Measurements from ENCODE around the gene PLP1. TPM values are rescaled to one million over a fixed set of nuclear protein-coding genes. Genes with fewer than 3 reads are reported as not detected.

PLP1 gene
- polyA plus RNA-seq, 2 of the 4 experiments (the other 2 are of a cell fraction): not detected

DNA sequence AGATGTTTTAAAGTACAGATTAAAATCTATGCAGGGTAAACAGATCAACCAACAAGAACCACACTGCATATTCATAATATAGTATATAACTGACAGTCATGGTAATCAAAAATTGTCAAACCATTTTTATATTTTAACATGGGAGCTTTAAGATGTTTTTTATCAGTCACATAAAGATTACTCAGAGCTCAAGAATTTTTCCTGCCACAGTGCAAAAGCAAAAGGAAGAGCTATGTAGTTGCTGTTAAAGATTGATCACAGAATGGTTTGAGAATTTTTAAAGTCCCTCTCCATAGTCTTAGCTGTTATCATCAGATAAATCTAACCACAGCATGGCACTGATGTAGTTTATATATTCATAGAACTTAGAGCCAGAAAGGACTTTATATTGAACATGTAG, 47.0 kb downstream of the PLP1 start:
- FAIRE-seq (no peak), DNase-seq (ENCODE audit: low read depth in 1 of 2, low spot score in 1 of 2) (no peak), ATAC-seq (no peak)
- TF ChIP-seq ZNF302 (CRISPR knock-in tag; IDR thresholded peaks at IDR 0.05): no peak
- no peak for TF ChIP-seq JUNB (IDR thresholded peaks at IDR 0.05)
- TF ChIP-seq GATA3 (IDR thresholded peaks at IDR 0.05; ENCODE audit: borderline replicate concordance): no peak
- no peak for TF ChIP-seq JUN (IDR thresholded peaks at IDR 0.05)
- no peak for TF ChIP-seq RAD21 (conservative IDR thresholded peaks at IDR 0.05 in 1 of 2, IDR thresholded peaks at IDR 0.05 in 1 of 2)
- TF ChIP-seq, protein P1, sequence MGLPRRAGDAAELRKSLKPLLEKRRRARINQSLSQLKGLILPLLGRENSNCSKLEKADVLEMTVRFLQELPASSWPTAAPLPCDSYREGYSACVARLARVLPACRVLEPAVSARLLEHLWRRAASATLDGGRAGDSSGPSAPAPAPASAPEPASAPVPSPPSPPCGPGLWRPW (IDR thresholded peaks at IDR 0.05): no peak
- no peak for TF ChIP-seq POLR2A (IDR thresholded peaks at IDR 0.05; ENCODE audit: low read length)
- TF ChIP-seq CTCF (IDR thresholded peaks at IDR 0.05): no peak
- Histone ChIP-seq H3K4me1 (0 out of 3 replicates have a peak, but pooled peaks cover 5% of the 10 kb centered on the region), H3K4me2 (no peak overlapping the region), H3K9me3 (no peaks in the 10 kb centered on the region), H3K4me3 (no peak overlapping the region), H3K27ac (no peak overlapping the region)
- POLR2A ChIA-PET: no interaction called here
- CTCF ChIA-PET: no interaction called here

DNA sequence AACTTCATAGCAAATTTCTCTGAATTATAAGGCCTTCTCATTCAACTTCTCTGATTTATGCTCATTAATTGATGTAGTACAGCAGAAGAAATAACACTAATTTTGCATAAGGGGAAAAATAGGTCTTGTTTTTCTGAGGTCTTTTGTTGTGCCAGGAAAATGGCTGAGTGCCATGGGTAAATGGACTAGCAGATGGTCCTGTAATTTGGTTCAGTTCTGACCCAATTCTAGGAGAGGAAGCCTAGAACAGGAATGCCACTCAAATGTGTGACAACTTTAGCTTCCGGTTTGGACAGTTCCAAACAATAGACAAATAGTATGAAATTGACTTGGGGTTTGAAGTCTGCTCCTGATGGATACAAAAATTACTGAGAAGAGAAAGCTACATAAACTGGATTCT, 49.2 kb downstream of the PLP1 start:
- ATAC-seq (no peak), FAIRE-seq (peak; percentile 32), DNase-seq (ENCODE audit: low read depth in 1 of 2, low spot score in 1 of 2) (no peak)
- ChIA-PET POLR2A (no interaction called here), CTCF (no interaction called here)
- H3K27ac ChIP-seq: no peak overlapping the region
- H3K4me2 ChIP-seq: no peak overlapping the region
- H3K9me3 ChIP-seq: no peaks in the 10 kb centered on the region
- H3K4me3 ChIP-seq: no peak overlapping the region
- 81% methylated on average over 1 of the region's 1 CpG for WGBS (ENCODE audit: missing lambda C conversion rate)
- H3K4me1 ChIP-seq: no peaks in the 10 kb centered on the region
- TF ChIP-seq CBX8 (IDR thresholded peaks at IDR 0.05) (no peak), USF2 (IDR thresholded peaks at IDR 0.05) (no peak), KDM5A (IDR thresholded peaks at IDR 0.05) (no peak), HMGXB4 (CRISPR knock-in tag; IDR thresholded peaks at IDR 0.05; ENCODE audit: borderline replicate concordance) (no peak), MYC (IDR thresholded peaks at IDR 0.05; ENCODE audit: borderline replicate concordance, low read length) (no peak), ZNF302 (CRISPR knock-in tag; IDR thresholded peaks at IDR 0.05) (no peak), RAD21 (conservative IDR thresholded peaks at IDR 0.05 in 1 of 2, IDR thresholded peaks at IDR 0.05 in 1 of 2) (no peak), CBX2 (IDR thresholded peaks at IDR 0.05; ENCODE audit: borderline replicate concordance, low read depth) (no peak), NR3C1 (IDR thresholded peaks at IDR 0.05) (no peak), TP53 (CRISPR knock-in tag; IDR thresholded peaks at IDR 0.05) (no peak), GATA3 (IDR thresholded peaks at IDR 0.05; ENCODE audit: borderline replicate concordance) (no peak), ZSCAN20 (CRISPR knock-in tag; IDR thresholded peaks at IDR 0.05) (no peak), RNF2 (IDR thresholded peaks at IDR 0.05; ENCODE audit: borderline replicate concordance, low read depth) (no peak), EHMT2 (IDR thresholded peaks at IDR 0.05; ENCODE audit: low read depth) (no peak)

- ATAC-seq (no peak), FAIRE-seq (no peak), DNase-seq (ENCODE audit: low read depth in 1 of 2, low spot score in 1 of 2) (no peak)
- WGBS (ENCODE audit: missing lambda C conversion rate): 59% methylated on average over 2 of the region's 2 CpGs
- TF ChIP-seq JUN (IDR thresholded peaks at IDR 0.05): no peak
- no peak for TF ChIP-seq JUNB (IDR thresholded peaks at IDR 0.05)
- TF ChIP-seq SMC3 (IDR thresholded peaks at IDR 0.05): no peak
- TF ChIP-seq ZSCAN20 (CRISPR knock-in tag; IDR thresholded peaks at IDR 0.05): no peak
- TF ChIP-seq EHMT2 (IDR thresholded peaks at IDR 0.05; ENCODE audit: low read depth): no peak
- TF ChIP-seq RNF2 (IDR thresholded peaks at IDR 0.05; ENCODE audit: borderline replicate concordance, low read depth): no peak
- TF ChIP-seq NPAS2 (CRISPR knock-in tag; IDR thresholded peaks at IDR 0.05; ENCODE audit: borderline replicate concordance): no peak
- TF ChIP-seq, protein P2, sequence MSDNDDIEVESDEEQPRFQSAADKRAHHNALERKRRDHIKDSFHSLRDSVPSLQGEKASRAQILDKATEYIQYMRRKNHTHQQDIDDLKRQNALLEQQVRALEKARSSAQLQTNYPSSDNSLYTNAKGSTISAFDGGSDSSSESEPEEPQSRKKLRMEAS (IDR thresholded peaks at IDR 0.05): no peak
- TF ChIP-seq KDM5A (IDR thresholded peaks at IDR 0.05): no peak
- TF ChIP-seq EP300 (IDR thresholded peaks at IDR 0.05): no peak
- TF ChIP-seq FOSL2 (IDR thresholded peaks at IDR 0.05): no peak
- no peak for TF ChIP-seq FOSL2 (CRISPR knock-in tag; IDR thresholded peaks at IDR 0.05)
- no peak for TF ChIP-seq ZFP36 (IDR thresholded peaks at IDR 0.05; ENCODE audit: borderline replicate concordance, partially characterized antibody)
- no peak for TF ChIP-seq HOXB5 (CRISPR knock-in tag; IDR thresholded peaks at IDR 0.05)
- no peak for TF ChIP-seq ELK1 (IDR thresholded peaks at IDR 0.05; ENCODE audit: low read depth, low read length)
- no peak for TF ChIP-seq ESRRA (IDR thresholded peaks at IDR 0.05; ENCODE audit: borderline replicate concordance, low read length)
- TF ChIP-seq EHF (CRISPR knock-in tag; IDR thresholded peaks at IDR 0.05): no peak
- TF ChIP-seq RAD21 (conservative IDR thresholded peaks at IDR 0.05 in 1 of 2, IDR thresholded peaks at IDR 0.05 in 1 of 2): no peak
- no peak for TF ChIP-seq HOXA7 (CRISPR knock-in tag; IDR thresholded peaks at IDR 0.05)
- no peak overlapping the region for H3K4me3 ChIP-seq
- no peaks in the 10 kb centered on the region for H3K9me3 ChIP-seq
- H3K4me2 ChIP-seq: no peak overlapping the region
- H3K27ac ChIP-seq: no peak overlapping the region
- ChIA-PET CTCF (interaction anchor here (1.4 to 2.6 kb wide), 2 partner anchors 10 to 16 kb away, joined by 4 to 13 read pairs; no protein-coding TSS in a partner anchor), POLR2A (no interaction called here)
- H3K4me1 ChIP-seq: no peaks in the 10 kb centered on the region
Observed at GRCh38 chrX:103828529-103828928, 51.9 kb downstream of the PLP1 start.

Measured in A549 (cell line).